Testis (tissue), 3 donors: ENCODE measurements around the gene IGF1R. TPM values are rescaled to one million over a fixed set of nuclear protein-coding genes. Genes with fewer than 3 reads are reported as not detected.

Source experiments
- DNase-seq: peaks from one replicate; pipeline ENCODE4 v3.0.0-alpha.2; 2019
- H3K27ac ChIP-seq, 2 donors: fragments of 200-600 bp; sonication (generic); one replicate each; pipeline ENCODE4 v1.5.1; 2019
- H3K27me3 ChIP-seq: fragments of 200-600 bp; sonication (generic); one replicate; pipeline ENCODE4 v1.5.1; 2019
- H3K36me3 ChIP-seq: fragments of 200-600 bp; sonication (generic); one replicate; pipeline ENCODE4 v1.5.1; 2017; ENCODE audit warnings: low read depth; ENCODE audit errors: missing control alignments
- H3K4me1 ChIP-seq: fragments of 200-600 bp; sonication (generic); one replicate; pipeline ENCODE4 v1.5.1; 2019
- H3K4me3 ChIP-seq, 2 donors: fragments of 200-600 bp; sonication (generic); one replicate each; pipeline ENCODE4 v1.5.1; 2017 to 2019
- H3K9me3 ChIP-seq: fragments of 200-600 bp; sonication (generic); one replicate; pipeline ENCODE4 v1.5.1; 2017
- POLR2A ChIP-seq: fragments of 450-650 bp; IDR thresholded peaks from one replicate; pipeline ENCODE4 v1.6.1; 2017; ENCODE audit warnings: antibody characterized with exemption, mild to moderate bottlenecking, moderate library complexity
- WGBS, 2 donors: methylation state at CpG; one replicate each; pipeline ENCODE4 v1.1.5; 2018; 5-methylcytosine and 5-hydroxymethylcytosine counted together
- intact Hi-C: fragments of 100-400 bp; cut with DNase I; formaldehyde crosslinking; loops from one replicate; pipeline ENCODE4 v1.15.1; 2023; ENCODE audit warnings: low total_unique reads
- polyA plus RNA-seq: library from polyadenylated mRNA; stranded (reverse); fragments of 350-450 nt; fragmentation: Illumina TruSeq; extraction: RNeasy Lipid Tissue Mini Kit (QIAGEN cat#74804); gene quantifications from one replicate; pipeline ENCODE4 v1.2.3, GENCODE V29; 2014; ENCODE audit warnings: low read depth, low replicate concordance; ENCODE audit not compliant: insufficient read depth
- total RNA-seq, 2 donors: library from RNA; depleted of rRNA; stranded (reverse); fragments of >200 nt; gene quantifications; one replicate each; pipeline ENCODE4 v1.2.3, GENCODE V29; 2016
- TF ChIP-seq, protein P1 (sequence below), 3 experiments: fragments of 450-650 bp in 2 of 3; fragments of 200-600 bp in 1 of 3; sonication (generic) in 1 of 3; IDR thresholded peaks; one replicate each; pipeline ENCODE4 v1.5.1; 2016 to 2019; ENCODE audit warnings: antibody characterized with exemption in 3 of 3, mild to moderate bottlenecking in 2 of 3, moderate library complexity in 1 of 3

Gene IGF1R
- total and polyA plus RNA-seq, 3 donors from 2014 or later, result 25.8 to 172 (median 157) TPM

DNA sequence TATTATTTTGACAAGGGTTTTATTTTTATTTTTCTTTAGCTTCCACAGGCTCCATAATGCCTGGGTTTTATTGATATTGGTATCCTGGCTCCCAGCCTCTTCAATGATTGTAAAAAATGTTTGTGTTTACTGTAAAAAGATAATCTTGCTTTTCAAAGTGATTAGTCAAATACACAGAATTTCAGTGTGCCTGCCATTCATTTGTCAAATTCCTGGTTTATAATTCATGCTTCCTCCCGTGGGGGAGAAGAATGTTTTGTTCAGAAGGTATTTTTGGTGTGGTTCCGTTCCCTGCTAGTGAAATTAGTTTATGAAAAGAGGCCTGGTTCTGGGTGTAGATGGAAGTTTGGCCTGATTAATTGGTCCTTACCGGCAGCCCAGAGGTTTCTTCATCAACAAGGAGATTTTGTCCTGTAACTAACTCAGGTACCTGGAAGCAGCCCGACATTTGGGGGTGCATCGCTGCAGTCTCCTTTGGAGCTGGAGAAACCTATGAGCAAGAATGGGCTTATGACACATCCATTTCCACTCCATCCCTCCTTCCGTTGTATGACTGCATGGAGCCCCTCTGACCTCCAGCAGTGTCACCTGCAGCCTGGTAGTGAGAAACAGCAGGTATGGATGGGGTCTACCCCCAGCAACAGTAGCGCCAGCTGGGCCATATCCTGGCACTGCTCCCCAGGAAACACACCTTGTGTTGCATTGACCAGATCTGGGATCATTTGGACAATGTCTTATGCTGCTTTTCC is 257.8 kb downstream of the IGF1R start:
- TF ChIP-seq, protein P1, sequence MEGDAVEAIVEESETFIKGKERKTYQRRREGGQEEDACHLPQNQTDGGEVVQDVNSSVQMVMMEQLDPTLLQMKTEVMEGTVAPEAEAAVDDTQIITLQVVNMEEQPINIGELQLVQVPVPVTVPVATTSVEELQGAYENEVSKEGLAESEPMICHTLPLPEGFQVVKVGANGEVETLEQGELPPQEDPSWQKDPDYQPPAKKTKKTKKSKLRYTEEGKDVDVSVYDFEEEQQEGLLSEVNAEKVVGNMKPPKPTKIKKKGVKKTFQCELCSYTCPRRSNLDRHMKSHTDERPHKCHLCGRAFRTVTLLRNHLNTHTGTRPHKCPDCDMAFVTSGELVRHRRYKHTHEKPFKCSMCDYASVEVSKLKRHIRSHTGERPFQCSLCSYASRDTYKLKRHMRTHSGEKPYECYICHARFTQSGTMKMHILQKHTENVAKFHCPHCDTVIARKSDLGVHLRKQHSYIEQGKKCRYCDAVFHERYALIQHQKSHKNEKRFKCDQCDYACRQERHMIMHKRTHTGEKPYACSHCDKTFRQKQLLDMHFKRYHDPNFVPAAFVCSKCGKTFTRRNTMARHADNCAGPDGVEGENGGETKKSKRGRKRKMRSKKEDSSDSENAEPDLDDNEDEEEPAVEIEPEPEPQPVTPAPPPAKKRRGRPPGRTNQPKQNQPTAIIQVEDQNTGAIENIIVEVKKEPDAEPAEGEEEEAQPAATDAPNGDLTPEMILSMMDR (IDR thresholded peaks at IDR 0.05), result no peak
- TF ChIP-seq POLR2A, result no peak
- Histone ChIP-seq H3K4me1 (peaks cover 16% of the 10 kb centered on the region), H3K27ac (no peak overlapping the region), H3K9me3 (no peaks in the 10 kb centered on the region), H3K27me3 (no peaks in the 10 kb centered on the region), H3K4me3 (no peak overlapping the region), H3K36me3 (no peaks in the 10 kb centered on the region)
- no peak for DNase-seq
- WGBS, 2 donors, result 80 to 83% methylated on average over 6 to 7 of the region's 7 CpGs
- intact Hi-C loops, result no loop called here

- H3K27me3 ChIP-seq, result no peaks in the 10 kb centered on the region
- H3K27ac ChIP-seq, result no peak overlapping the region
- H3K4me3 ChIP-seq, result no peak overlapping the region
- no peaks in the 10 kb centered on the region for H3K36me3 ChIP-seq
- DNase-seq, result no peak
- 60 to 81% methylated on average over 6 of the region's 6 CpGs for WGBS, 2 donors
- TF ChIP-seq, protein P1 (IDR thresholded peaks at IDR 0.05), result no peak
- no peak for TF ChIP-seq POLR2A
- H3K4me1 ChIP-seq, result peaks cover 11% of the 10 kb centered on the region
- no peaks in the 10 kb centered on the region for H3K9me3 ChIP-seq
- intact Hi-C loops, result no loop called here
Measured at GRCh38 chr15:98906712-98907083, 258.4 kb downstream of the IGF1R start.

GRCh38 chr15:98907927-98908471 is 259.7 kb downstream of the IGF1R start:
- Histone ChIP-seq H3K27me3 (no peaks in the 10 kb centered on the region), H3K4me3 (no peak overlapping the region), H3K36me3 (no peaks in the 10 kb centered on the region), H3K27ac (no peak overlapping the region), H3K4me1 (peaks cover 6% of the 10 kb centered on the region), H3K9me3 (no peaks in the 10 kb centered on the region)
- intact Hi-C loops, result no loop called here
- no peak for DNase-seq
- WGBS, 2 donors, result 56 to 73% methylated on average over 4 of the region's 4 CpGs
- no peak for TF ChIP-seq POLR2A
- TF ChIP-seq, protein P1 (IDR thresholded peaks at IDR 0.05), result no peak

- 88% methylated on average over 21 of the region's 21 CpGs for WGBS, 2 donors
- H3K36me3 ChIP-seq, result no peaks in the 10 kb centered on the region
- H3K4me3 ChIP-seq, result no peak overlapping the region
- H3K27ac ChIP-seq, result no peak overlapping the region
- no peaks in the 10 kb centered on the region for H3K27me3 ChIP-seq
- H3K9me3 ChIP-seq, result no peaks in the 10 kb centered on the region
- no peak for DNase-seq
- no peak for TF ChIP-seq POLR2A
- TF ChIP-seq, protein P1 (IDR thresholded peaks at IDR 0.05), result no peak
- peaks cover 4% of the 10 kb centered on the region for H3K4me1 ChIP-seq
- intact Hi-C loops, result no loop called here
Measured at GRCh38 chr15:98909968-98910885, 261.9 kb downstream of the IGF1R start.
